ENCODE results near the gene LIMS1.
A peak's percentile ranks its signal among the peaks of the same experiment; 100 is the strongest.

Gene LIMS1

DNA sequence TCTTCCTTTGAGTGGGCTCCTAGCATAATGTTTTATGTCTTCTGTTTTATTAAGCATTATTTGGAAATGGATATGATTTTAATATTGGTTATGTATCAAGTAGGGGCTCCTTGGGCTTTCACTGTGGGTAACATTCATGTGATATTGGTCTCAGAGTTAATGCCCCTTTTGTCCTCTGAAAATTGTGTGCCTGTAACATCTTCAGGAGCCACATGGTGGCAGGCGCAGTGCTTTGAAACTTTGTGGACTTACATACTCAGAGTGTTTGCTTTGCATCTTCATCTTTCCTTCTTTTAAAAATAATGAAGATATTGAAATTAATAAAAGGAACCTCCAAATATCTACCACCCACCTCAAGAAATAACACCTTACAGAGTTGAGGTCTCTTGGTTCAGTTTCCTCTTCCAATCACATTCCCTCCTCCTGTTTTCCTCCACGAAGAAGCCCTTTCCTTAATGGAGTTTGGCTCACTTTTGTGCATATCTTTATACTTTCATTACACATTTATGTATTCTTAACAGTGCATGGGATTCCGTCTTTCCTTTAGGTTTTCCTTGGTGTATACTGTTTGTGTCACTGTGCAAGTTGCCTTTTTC, 73.5 kb downstream of the LIMS1 start:
- peak in 8 of 10 donors; percentile 31 to 91 (median 50) for DNase-seq
- intact Hi-C loops (cut with DNase I) = no loop called here

DNA sequence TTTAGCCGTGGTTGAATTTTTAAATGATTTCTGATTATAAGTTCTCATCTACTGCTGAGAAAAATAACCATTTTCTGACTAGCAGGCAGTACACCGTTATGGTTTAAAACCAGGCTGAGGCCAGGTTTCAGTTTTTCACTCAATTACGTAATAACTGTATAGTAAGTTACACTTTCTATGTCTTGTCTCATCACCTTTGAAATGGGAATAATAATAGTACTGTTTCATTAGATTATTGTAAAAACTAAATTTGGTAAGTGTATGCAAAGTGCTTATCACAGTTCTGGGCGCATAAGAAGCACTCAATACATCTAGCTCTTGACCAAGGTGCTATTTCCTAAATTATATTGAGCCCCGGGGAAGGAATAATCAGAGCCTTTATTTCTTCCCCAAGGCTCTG, 76.8 kb downstream of the LIMS1 start:
- intact Hi-C loops (cut with DNase I) = no loop called here
- no peak for DNase-seq

DNA sequence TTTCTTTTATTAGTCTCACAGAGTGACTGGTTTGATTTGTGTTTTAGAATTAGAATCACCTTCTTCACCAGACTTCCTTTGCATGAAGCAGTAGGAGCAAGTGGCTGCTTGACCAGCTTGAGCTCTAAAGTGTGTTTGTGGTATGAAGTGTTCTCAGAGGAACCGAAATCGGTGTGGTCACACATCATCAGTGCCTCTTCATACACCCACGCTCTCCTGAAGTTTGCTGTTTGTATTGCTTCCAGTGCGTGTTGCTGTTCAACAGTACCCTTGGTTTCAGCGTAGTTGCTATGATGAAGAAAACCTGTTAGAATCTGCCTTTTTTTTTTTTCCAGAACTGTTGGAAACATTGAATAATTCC, 77.9 kb downstream of the LIMS1 start:
- no peak for DNase-seq
- intact Hi-C loops (cut with DNase I) = no loop called here

DNA sequence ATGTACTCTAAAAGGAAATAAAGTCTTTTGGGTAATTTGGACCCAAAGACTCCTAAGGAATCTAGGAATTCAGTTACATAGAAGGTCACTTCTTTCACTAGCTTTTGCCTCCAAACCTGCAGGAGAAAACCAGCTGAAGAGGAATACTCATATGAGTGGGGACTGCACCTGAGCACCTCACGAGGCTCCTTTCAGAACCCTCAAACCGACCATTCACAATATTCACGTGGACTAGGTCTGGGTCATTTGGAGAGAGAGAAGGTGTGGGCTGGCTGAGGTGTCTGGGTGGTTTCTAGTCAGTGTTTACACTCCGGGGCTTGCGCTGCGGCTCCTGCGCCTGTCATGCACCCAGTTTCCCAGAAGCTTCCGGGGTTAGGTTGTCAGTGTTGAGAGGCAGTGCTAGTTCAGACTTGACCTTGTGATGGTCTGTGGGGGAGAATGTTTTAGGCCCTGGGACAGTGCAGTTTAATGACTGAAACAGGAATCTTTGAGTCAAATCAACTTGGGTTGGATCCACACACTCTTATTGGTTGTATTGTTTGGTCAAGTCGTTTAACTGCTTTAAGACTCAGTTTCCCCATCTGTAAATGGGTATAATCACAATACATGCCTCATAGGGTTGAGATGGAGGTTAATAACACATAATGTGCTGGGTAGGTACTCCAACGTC, 78.4 kb downstream of the LIMS1 start:
- intact Hi-C loops (cut with DNase I) = no loop called here
- DNase-seq = no peak

DNA sequence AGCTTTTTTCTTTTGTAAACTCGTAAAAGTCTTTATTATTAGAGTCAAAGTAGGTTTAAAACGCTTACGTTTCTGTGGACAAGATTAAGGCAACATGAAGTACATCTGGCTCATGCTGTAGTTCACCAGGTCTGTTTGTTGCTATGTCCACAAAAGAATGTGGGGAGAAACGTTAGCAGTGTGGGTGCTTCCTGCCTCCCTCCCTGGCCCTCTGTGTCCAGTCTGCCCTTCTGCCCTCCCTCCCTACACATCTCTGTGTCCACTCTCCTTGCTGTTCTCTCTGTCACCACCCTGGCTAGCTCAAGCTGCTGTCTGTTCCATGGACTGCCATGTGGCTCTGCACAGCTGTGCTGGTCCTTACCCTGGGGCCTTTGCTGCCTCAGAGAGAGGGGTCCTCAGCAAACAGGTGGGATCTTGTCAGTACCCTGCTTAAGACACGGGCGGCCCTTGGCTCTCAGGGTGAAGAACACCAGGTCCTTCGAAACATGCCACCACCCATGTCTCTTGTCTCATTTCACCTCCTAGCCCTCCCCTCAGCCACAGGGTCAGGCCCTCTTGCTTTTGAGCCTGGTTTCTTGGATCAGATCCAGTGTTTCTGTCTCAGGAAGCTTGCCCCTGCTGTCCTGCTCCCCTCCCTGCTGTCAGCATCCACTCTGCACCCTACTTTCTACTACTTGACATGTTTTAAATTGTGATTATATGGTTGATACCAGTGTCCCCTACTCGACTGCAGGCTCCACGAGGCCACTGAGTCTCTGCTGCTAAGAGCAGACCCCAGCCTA, 79.2 kb downstream of the LIMS1 start:
- intact Hi-C loops (cut with DNase I) = no loop called here
- no peak for DNase-seq

DNA sequence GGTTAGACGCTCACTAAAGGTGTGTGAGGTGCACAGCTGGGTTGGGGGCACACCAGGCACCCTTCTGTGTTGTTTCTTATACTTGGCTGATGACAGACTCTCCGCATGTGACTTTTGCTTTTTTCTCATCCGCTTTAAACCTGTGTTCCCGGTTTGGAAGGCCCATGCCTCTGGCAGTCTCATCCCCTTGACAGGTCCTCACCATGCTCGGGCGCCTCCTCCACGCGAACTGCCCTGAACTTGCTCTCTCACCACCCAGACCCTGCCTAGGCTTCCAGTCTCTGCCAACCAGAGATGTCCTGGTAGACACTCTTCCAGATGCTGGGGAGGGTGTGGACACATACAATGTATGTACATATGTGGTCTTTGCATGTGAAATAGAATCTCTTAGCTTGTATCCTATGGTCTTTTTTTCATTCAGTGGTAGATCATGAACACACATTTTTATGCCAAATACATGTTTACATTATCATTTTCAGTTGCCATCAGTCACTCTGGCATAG, 79.8 kb downstream of the LIMS1 start:
- DNase-seq = no peak
- intact Hi-C loops (cut with DNase I) = no loop called here

DNA sequence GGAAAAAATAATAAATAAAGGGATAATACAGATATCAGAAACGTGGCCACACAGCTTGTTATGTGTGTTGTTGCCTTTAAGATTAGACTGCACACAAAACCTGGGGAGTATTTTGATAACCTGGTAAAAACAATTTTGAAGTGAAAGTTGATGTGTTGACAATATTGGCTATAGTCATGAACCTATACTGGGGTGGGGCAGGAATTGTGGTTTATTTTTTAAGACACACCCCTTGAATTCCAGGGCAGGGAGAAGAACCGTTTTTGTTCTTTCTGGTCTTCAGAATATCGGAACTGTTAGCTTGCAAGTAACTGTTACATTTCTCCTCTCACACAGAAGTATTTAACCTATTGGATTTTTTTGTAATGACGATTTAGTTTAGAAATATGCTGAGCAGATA, 80.4 kb downstream of the LIMS1 start:
- intact Hi-C loops (cut with DNase I) = no loop called here
- no peak for DNase-seq

DNA sequence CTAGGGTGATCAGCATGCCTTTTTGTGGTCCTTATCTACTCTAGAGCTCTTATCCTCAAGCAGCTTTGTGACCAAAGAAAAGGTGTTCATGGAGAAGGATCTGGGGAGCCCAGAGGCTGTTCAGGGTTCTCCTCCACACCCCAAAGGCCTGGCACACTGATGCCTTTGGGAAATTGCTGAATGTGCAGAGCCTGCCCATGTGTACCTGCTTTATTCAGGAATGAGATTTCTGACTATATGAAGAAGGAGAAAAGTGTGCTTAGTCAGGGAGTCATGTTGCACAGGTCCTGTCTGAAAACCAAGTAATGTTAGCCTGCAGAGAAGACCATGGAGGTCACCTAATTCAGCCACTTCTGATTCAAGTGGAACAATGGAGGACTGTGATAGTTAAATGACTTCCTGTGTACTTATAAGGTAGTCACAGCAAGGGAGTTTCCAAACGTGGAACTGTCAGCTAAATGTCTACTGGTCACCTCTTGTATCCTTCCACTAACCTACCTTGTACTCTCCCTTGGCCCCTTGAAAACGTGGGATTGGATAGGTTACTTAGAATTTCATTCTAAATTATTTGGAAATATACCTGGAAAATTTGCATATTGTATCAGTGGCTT, 81.3 kb downstream of the LIMS1 start:
- no peak for DNase-seq

DNA sequence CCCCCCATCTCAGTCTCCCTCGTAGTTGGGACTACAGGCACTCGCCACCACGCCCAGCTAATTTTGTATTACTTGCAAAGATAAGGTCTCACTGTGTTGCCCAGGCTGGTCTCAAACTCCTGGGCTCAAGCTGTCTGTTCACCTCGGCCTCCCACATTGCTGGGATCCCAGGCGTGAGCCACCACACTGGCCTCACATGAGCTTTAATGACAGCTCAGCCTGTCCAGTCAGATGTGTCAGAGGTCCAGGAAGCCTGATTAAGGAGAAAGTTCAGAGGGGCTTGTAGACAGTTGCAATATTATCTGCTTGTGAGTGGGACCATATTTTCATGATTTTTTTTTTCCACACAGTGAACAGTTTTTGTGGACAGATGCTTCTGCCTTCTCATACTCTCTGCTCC, 82.0 kb downstream of the LIMS1 start:
- intact Hi-C loops (cut with DNase I) = no loop called here
- DNase-seq = no peak

More for the DNA sequence above, 81.3 kb downstream of the LIMS1 start:
- intact Hi-C loops (cut with DNase I) = no loop called here

DNA sequence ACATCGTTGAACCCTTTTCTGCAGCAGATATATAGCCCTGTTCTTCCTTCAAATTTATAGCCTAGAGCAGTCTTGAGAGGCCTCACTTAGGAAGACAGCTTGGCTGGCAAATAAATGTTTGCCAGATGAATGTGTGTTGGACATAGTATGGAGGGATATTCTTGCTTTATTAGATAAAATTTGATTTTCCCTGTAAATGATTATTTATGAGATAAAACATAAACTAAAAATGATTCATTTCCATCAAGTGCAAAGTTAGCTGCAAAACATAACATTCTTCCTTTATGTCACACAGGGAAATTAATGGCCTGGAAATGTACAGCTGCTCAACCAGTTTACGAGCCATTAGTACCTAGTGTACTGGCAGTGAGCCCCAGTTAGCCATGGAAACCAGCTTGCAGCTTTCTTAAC, 82.5 kb downstream of the LIMS1 start:
- DNase-seq = no peak
- intact Hi-C loops (cut with DNase I) = no loop called here

DNA sequence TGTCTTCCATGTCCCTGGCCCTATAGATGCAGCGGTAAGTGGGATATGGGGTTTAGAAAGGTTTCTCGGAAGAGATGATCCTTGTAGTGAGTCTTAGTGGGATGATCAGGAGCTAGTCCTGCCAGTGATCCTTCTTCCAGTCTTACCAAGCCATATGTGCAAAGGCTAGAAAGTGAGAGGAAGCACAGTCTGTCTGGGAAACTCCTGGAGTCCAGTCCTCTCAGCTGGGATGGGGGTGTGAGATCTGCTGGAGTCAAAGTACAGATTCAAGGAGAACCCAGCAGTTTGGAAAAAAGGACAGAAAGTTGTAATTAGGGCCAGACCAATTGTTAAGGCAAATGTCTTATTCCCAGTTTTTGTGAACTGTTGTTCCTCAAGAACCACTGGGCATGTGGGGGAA, 83.3 kb downstream of the LIMS1 start:
- intact Hi-C loops (cut with DNase I) = no loop called here
- no peak for DNase-seq

DNA sequence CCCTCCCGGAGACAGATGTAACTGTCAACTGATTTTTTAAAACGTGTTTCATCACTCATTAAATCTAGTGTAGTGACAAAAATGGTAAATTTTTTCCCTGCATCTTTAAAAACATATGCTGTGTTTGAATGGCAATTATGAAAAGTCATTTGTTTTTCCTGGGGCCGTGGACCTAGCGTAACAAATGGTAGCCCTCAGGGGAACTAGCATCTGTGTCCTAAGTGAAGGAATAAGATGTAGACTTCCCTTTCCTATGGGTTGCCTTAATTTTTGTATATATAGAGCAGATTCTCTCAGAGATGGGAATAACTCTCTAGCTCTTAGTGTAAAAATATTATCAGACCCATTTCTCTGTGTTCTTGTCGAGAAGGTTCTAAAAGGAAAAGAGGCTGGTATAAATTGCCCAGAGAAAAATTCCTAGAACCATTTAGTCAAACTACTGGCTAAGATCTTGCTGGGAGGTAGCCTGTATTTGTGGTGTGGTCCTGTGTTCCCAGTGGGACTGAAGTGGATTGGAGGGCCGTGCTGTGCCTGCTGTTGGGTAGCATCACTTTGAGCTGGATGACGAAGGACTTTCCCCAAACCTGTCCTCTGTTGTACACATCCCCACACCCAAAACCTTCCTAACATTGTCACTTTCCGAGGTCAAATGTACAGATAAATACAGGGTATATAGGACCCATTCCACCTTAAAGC, 85.8 kb downstream of the LIMS1 start:
- intact Hi-C loops (cut with DNase I) = loop anchor here (5.0 kb wide), 1 partner anchor 162 kb away; no protein-coding TSS in a partner anchor
- DNase-seq = no peak

DNA sequence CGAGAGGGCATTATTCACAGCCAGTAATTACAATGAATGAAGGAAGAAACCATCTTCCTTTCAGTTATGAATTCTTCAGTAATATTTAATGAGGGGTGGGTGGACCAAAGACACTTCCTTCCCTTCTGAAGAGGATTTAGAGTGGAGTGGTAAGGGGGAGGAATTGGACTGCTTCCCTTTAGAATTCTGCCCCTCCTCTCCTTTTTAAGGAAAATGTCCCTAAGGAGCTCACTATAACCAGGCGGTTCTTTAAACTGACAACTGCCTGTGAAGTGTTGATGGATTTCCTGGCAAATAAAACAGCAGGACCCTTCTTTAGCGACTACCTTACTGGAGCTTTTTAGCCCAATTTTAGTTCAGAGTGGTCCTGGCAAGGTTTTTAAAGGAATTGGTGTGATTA, 86.4 kb downstream of the LIMS1 start:
- no peak for DNase-seq
- intact Hi-C loops (cut with DNase I) = loop anchor here (5.0 kb wide), 1 partner anchor 162 kb away; no protein-coding TSS in a partner anchor

DNA sequence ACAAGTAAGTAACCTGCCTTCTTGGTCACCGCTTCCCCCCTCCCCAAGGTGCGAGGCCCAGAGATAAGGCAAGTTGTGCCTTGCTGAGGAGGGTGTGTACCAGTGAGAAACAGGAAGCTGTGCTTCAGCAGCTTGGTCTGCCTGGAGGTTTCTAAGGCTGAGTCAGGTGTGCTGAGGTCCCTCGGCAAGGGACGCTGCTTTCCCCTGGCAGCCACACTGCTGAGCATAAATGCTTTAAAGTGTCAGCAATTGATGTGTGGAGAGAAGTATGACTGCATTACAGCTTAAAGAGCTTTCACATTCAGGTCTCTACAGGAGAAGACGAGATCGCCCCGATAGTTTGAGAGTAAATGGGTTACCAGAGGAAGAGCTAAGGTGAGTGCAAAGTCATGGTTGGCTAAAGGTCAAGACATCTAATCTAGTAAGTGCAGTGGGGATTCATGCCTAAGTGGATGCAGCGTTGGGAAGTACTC, 86.9 kb downstream of the LIMS1 start:
- DNase-seq = no peak
- intact Hi-C loops (cut with DNase I) = loop anchor here (5.0 kb wide), 1 partner anchor 161 kb away; no protein-coding TSS in a partner anchor

DNA sequence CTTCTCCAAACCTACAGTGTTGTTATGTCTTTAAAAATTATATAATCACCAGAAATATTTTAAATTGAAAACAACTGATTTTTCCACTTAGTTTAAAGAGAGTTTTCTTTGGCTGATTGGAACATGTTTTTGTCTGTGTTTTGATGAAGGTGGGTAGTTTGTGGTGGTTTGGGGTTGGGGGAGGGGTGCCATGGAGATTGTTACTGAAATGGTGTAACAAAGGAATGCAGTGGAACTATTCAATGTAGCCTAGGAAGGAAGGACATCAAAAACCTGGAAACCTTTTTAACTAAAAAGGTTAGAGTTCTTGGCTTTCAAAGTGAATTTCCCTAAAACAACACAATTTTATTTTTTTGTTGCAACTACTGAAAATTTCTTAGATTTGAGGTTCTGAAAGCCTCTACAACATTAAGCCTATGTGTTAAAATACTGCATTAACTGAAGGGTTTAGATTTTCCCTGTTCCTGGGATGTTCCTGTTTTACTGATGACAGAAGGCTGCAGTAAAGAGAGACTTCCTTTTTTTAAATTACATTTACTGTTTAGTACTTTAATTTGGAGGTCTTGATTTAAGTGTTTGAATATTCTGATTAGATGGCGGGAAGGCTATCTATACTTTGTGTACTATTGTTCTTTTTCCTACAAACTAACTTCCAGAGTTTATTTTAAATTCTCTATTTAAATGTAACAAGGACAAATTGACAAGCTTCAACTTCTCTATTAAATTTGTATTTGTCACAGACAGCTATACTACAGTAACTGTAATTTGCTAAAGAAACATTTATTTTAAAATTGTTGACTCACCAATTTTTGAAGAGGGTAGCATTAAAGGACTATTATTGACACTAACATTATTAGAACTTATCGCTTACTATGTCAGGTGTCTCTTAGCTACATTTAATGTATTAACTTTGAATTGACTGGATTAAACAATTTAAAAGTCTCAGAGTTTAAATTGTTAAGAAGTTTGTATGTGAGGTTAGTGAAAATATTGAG, 87.7 kb downstream of the LIMS1 start:
- DNase-seq = no peak
- intact Hi-C loops (cut with DNase I) = loop anchor here (5.0 kb wide), 1 partner anchor 160 kb away; no protein-coding TSS in a partner anchor

DNA sequence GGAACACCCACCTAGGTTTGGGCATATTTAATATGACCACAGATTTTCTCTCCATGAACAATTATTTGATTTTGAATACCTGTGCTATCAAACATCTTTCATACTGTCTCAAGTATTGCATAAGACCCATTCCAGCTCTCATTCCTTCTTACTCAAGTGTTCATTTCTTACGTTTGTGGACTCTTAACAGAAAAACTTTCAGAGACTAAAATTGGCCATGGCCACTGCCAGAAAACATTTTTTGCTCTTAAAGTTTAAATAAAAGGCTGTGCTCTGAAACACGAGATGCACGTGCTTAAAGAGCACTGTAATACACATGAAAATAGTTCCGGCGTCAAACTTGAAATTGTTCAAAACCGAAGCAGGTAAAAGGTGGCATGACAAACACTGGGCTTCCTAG, 89.3 kb downstream of the LIMS1 start:
- intact Hi-C loops (cut with DNase I) = loop anchor here (5.0 kb wide), 1 partner anchor 159 kb away; no protein-coding TSS in a partner anchor
- DNase-seq = no peak

DNA sequence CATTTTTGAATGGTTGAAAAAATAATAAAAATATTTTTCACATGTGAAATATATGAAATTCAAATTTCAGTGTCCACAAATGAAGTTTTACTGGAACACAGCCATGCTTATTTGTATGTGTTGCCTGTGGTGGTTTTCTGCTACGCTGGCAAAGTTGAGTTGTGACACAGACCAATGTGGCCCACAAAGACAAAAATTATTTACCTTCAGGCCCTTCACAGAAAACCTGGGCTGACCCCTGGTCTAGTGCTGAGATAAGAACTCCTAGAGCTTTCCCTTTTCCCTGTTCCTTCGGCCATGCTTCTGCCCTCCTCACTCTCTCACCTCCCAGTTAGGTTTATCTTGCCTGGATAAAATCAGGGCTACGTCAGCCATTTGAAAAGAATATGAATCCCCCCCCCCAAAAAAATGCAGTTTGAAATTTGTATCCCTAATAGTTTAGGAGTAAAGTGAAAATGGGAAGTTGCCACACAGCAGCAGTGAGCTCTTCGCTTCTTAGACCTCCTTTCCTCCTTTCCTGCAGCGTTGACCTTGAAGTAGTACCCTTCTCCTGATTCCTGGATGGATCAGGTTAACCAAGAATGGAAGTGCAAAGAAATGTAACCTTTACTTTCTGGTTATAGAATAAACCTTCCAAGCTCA, 91.0 kb downstream of the LIMS1 start:
- intact Hi-C loops (cut with DNase I) = no loop called here
- DNase-seq = no peak

DNA sequence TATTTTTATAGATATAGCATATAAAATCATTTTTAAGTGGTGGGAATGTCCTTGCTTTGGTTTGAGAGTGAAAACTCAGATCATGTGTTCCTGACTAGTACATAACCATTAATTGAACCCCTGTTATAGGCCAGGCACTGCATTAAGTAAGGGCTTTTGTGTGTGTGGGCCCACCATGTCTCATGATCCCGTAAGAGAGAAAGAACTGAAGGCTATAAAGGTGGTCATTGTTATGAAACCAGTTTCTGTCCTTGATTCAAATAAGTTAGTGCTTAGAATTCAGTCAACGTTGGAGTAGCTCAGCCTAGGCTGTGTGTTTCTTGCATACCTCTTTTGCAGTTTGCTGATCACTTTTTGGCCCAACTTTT, 91.5 kb downstream of the LIMS1 start:
- intact Hi-C loops (cut with DNase I) = no loop called here
- DNase-seq = no peak

DNA sequence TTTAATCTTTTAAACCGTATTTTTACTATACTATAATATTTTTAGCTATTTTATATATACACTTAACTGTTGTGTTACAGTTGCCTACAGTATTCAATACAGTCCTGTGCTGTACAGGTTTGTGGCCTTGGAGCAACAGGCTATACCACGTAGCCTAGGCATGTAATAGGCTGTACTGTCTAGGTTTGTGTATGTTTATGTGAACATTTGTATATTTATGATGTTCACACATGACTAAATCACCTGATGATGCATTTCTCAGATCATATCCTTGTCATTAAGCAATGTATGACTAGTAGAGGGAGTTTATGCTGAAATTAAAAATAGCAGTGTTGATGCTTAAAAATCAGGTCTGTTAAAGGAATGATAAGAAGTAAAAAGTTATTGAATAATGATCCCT, 92.7 kb downstream of the LIMS1 start:
- intact Hi-C loops (cut with DNase I) = no loop called here
- no peak for DNase-seq

Measured in posterior cingulate gyrus (tissue), 11 donors.